ENCODE measurements around the gene TARBP1.

Gene TARBP1

DNA sequence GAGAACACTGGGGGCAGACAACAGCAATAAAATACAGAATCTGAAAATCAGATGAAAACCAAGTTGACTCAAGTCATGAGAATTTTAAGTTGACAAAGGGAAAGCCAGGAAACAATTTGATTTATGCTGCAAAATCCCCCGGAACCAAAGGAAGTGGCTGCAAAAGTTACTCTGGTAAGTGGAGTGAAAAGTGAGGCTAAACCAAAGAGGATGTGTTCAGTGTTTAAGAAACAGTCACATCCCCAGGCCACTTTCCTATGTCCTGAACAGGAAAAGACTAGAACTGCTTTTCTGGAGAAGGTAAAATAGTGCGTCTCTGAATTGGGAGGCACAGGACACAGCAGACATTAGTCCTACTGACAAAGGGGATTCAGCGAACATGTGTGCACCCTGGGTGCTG lies 5.9 kb downstream of the TARBP1 start:
- DNase-seq (ENCODE audit: low read depth) = no peak
- H3K4me3 ChIP-seq (replicated peaks; ENCODE audit: low read depth, low read length) = no peak overlapping the region
- TF ChIP-seq, protein P1, sequence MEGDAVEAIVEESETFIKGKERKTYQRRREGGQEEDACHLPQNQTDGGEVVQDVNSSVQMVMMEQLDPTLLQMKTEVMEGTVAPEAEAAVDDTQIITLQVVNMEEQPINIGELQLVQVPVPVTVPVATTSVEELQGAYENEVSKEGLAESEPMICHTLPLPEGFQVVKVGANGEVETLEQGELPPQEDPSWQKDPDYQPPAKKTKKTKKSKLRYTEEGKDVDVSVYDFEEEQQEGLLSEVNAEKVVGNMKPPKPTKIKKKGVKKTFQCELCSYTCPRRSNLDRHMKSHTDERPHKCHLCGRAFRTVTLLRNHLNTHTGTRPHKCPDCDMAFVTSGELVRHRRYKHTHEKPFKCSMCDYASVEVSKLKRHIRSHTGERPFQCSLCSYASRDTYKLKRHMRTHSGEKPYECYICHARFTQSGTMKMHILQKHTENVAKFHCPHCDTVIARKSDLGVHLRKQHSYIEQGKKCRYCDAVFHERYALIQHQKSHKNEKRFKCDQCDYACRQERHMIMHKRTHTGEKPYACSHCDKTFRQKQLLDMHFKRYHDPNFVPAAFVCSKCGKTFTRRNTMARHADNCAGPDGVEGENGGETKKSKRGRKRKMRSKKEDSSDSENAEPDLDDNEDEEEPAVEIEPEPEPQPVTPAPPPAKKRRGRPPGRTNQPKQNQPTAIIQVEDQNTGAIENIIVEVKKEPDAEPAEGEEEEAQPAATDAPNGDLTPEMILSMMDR (IDR thresholded peaks at IDR 0.05; ENCODE audit: low read length, missing control alignments) = no peak

DNA sequence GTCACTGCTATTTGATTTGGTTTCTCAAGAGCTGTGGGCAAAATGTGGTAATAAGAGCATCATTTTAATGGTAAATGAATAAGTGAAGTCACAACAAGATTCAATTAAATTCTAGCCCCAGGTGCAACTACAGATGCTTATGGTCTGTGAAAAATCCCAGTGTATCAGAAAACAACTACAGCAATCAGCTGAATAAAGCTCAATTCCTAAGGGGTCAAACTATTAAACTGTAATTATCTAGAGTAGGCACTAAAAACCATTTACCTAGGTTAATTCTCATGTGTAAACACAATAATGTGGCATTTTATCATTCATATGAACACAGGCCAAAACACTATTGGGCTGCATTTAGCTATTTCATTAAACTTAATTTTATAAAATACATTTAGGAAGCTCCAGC lies 9.6 kb downstream of the TARBP1 start:
- H3K4me3 ChIP-seq (replicated peaks; ENCODE audit: low read depth, low read length) = no peak overlapping the region
- DNase-seq (ENCODE audit: low read depth) = no peak
- TF ChIP-seq, protein P1 (IDR thresholded peaks at IDR 0.05; ENCODE audit: low read length, missing control alignments) = no peak

DNA sequence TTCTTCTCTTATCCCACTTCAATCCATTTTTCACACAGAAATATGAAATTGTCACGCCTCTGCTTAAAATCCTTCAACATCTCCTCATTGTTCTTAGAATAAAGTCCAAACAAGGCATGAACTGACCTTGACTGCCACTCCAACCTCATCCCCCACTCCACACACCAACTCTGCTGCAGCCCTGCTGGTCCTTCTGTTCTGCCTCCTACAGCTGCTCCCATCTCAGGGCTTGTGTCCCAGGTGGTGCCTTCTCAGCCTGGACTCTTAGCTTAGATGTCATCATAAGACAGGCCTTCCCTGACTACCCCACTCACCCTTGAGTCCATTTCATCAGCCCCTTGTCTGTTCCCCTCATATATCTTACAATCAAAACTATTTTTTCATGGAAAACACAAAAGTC lies 10.4 kb downstream of the TARBP1 start:
- no peak for DNase-seq (ENCODE audit: low read depth)
- TF ChIP-seq, protein P1 (IDR thresholded peaks at IDR 0.05; ENCODE audit: low read length, missing control alignments) = no peak
- H3K4me3 ChIP-seq (replicated peaks; ENCODE audit: low read depth, low read length) = no peak overlapping the region

DNA sequence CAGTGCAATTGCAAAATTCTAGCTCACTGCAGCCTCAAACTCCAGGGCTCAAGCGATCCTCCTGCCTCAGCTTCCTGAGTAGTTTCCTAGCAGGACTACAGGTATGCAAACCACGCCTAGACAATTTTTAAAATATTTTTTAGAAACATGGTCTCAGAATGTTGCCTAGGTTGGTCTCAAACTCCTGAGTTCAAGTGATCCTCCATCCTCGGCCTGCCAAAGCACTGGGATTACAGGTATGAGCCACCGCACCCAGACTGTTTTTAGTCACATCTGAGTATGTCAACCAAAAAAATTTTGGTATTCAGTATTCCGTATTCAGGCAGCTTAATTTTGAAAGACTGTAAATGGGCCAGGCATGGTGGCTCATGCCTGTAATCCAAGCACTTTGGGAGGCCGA lies 11.2 kb downstream of the TARBP1 start:
- no peak overlapping the region for H3K4me3 ChIP-seq (replicated peaks; ENCODE audit: low read depth, low read length)
- TF ChIP-seq, protein P1 (IDR thresholded peaks at IDR 0.05; ENCODE audit: low read length, missing control alignments) = no peak
- no peak for DNase-seq (ENCODE audit: low read depth)

DNA sequence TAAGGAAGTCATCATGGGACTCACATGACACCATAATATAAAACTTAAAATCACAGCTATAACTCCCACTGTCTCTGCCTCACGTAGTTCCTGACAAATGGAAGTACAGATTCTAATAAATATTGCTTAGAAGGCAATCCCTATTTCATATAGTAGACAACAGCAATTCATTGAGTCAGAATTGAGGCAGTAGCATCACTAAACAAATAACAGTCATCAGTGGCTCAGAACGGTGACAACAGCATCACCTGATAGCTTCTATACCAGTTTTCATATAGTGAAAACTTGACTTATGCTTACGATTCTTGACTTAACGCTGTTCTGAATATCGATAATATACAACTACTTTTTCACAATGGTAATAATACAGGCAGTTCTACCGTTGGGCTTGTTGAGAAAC lies 12.0 kb downstream of the TARBP1 start:
- DNase-seq (ENCODE audit: low read depth) = no peak
- no peak overlapping the region for H3K4me3 ChIP-seq (replicated peaks; ENCODE audit: low read depth, low read length)
- TF ChIP-seq, protein P1 (IDR thresholded peaks at IDR 0.05; ENCODE audit: low read length, missing control alignments) = no peak

DNA sequence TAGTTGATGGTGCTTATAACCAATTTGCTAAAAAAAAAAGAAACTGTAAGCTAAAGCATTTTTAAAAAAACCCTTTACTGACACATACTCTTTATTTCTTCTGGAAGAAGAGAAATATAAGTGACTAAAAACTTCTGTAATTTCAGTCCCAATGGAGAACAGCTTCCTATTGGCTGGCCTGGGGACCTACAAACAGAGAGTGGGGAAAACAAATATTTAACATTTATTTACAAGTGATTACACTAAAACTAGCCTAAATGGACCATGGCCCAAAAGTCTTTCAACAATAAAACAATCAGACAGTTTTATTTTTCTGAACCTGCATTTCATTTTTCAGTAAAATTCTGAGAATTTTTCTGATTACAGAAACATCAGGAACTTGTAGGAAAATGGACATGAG lies 15.2 kb downstream of the TARBP1 start:
- no peak overlapping the region for H3K4me3 ChIP-seq (replicated peaks; ENCODE audit: low read depth, low read length)
- TF ChIP-seq, protein P1 (IDR thresholded peaks at IDR 0.05; ENCODE audit: low read length, missing control alignments) = no peak
- no peak for DNase-seq (ENCODE audit: low read depth)

DNA sequence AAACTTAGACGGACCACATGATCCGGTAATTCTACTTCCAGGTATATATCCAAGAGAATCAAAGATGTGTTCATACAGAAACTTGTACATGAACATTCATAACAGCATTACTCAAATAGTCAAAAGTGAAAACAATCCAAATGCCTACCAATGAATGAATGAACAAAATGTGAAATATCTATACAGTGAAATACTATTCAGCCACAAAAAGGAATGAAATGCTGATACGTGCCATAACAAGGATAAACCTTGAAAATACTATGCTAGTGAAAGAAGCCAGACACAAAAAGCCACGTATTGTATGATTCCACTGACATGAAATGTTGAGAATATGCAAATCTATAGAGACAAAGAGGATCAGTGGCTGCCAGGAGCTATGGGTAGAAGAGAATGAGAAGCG lies 18.3 kb downstream of the TARBP1 start:
- no peak for DNase-seq (ENCODE audit: low read depth)
- no peak overlapping the region for H3K4me3 ChIP-seq (replicated peaks; ENCODE audit: low read depth, low read length)
- TF ChIP-seq, protein P1 (IDR thresholded peaks at IDR 0.05; ENCODE audit: low read length, missing control alignments) = no peak

Measured in fibroblast of pulmonary artery (primary cell).